HepG2 (cell line): ENCODE data around the gene RASA2. TPM values are rescaled to one million over a fixed set of nuclear protein-coding genes. Genes with fewer than 3 reads are reported as not detected.

Source experiments
- ATAC-seq: fragments of 200-7000 bp; cut with Tn5 transposase; 3 replicates; pipeline ENCODE4 v1.9.1; 2020; ENCODE audit warnings: mild to moderate bottlenecking, moderate library complexity
- BruUV-seq: library from RNA; stranded (reverse); fragments of 400-500 nt; replicated peaks from 2 replicates; lab custom pipeline; 2021; lab: Mats Ljungman, UMichigan
- CTCF ChIA-PET: fragments of 300-600 bp; formaldehyde crosslinking; extraction: SDS; loops from one replicate; lab custom pipeline; 2021; ENCODE audit warnings: low total read pairs, inconsistent platforms, low intra/inter-chr PET ratio; lab: Yijun Ruan, JAX
- POLR2A ChIA-PET: fragments of 350-600 bp; sonication (Branson Sonifier 250); formaldehyde crosslinking; loops from one replicate; lab custom pipeline; 2020; ENCODE audit warnings: antibody characterized with exemption, inconsistent platforms; lab: Yijun Ruan, JAX
- DNase-seq: peaks from one replicate; pipeline ENCODE4 v3.0.0-alpha.2; 2015; ENCODE audit warnings: low spot score
- FAIRE-seq: peaks from 3 replicates; lab custom pipeline; 2011; peaks lifted over from hg19 to GRCh38; lab: Jason Lieb, UNC
- H2AFZ ChIP-seq: one replicate; pipeline ENCODE4 v1.6.1; 2011; ENCODE audit warnings: low read length, inconsistent platforms
- H3K27ac ChIP-seq: fragments of 300-600 bp; 3 replicates; pipeline ENCODE4 v1.8.0; 2011; ENCODE audit warnings: mixed run types, mild to moderate bottlenecking, mixed read lengths, low read length, inconsistent platforms; ENCODE audit not compliant: insufficient read depth; ENCODE audit errors: extremely low read length
- H3K27me3 ChIP-seq, 2 experiments: fragments of 200-600 bp in 1 of 2; 2 replicates in 1 of 2; 3 replicates in 1 of 2; pipeline versions ENCODE4 v1.6.0 to v1.8.0; 2011; ENCODE audit warnings: low read length in 2 of 2, mild to moderate bottlenecking in 2 of 2, moderate library complexity in 2 of 2, inconsistent platforms in 1 of 2; ENCODE audit not compliant: insufficient read depth in 2 of 2, control insufficient read depth in 1 of 2
- H3K36me3 ChIP-seq, 2 experiments: fragments of 200-600 bp in 1 of 2; replicated peaks in 1 of 2; 2 replicates in 1 of 2; 3 replicates in 1 of 2; pipeline versions ENCODE4 v1.5.1 to v1.8.0; 2011; ENCODE audit warnings: low read length in 2 of 2, inconsistent platforms in 1 of 2; ENCODE audit not compliant: insufficient read depth in 2 of 2, control insufficient read depth in 1 of 2
- H3K4me1 ChIP-seq: 2 replicates; pipeline ENCODE4 v1.5.1; 2012; ENCODE audit warnings: low read length, inconsistent platforms; ENCODE audit not compliant: insufficient read depth
- H3K4me2 ChIP-seq: 2 replicates; pipeline ENCODE4 v1.6.0; 2011; ENCODE audit warnings: low read depth, low read length, inconsistent platforms
- H3K4me3 ChIP-seq, 3 experiments: fragments of 200-600 bp in 1 of 3; sonication (generic), shearing (Covaris generic) in 1 of 3; replicated peaks in 1 of 3; 2 replicates each; pipeline ENCODE4 v1.5.1; 2011 to 2016; ENCODE audit warnings: low read length in 3 of 3, inconsistent platforms in 2 of 3, low read depth in 2 of 3, mild to moderate bottlenecking in 2 of 3, control low read depth in 1 of 3, mixed read lengths in 1 of 3; ENCODE audit not compliant: insufficient read depth in 1 of 3
- H3K79me2 ChIP-seq: one replicate; pipeline ENCODE4 v1.6.1; 2011; ENCODE audit warnings: low read length, inconsistent platforms; ENCODE audit not compliant: insufficient read depth
- H3K9ac ChIP-seq: 2 replicates; pipeline ENCODE4 v1.6.0; 2011; ENCODE audit warnings: mild to moderate bottlenecking, low read depth, low read length, inconsistent platforms; ENCODE audit not compliant: insufficient read depth
- H3K9me3 ChIP-seq: 2 replicates; pipeline ENCODE4 v1.5.1; 2012; ENCODE audit warnings: mild to moderate bottlenecking, low read length
- H4K20me1 ChIP-seq: 2 replicates; pipeline ENCODE4 v1.6.0; 2011; ENCODE audit warnings: inconsistent platforms, mild to moderate bottlenecking, low read length, moderate library complexity; ENCODE audit not compliant: insufficient read depth
- ARNT2 ChIP-seq: sonication (generic); formaldehyde crosslinking; IDR thresholded peaks from 2 replicates; pipeline ENCODE4 v1.8.0; 2022; ENCODE audit warnings: mild to moderate bottlenecking, low read depth, missing genetic modification reagents, moderate library complexity
- E2F1 ChIP-seq: sonication (generic); formaldehyde crosslinking; IDR thresholded peaks from 2 replicates; pipeline ENCODE4 v1.5.0; 2020; ENCODE audit warnings: missing genetic modification reagents
- ELF3 ChIP-seq: IDR thresholded peaks from 2 replicates; pipeline ENCODE4 v1.6.1; 2016; ENCODE audit warnings: missing genetic modification reagents, missing compliant biosample characterization
- EP300 ChIP-seq, 3 experiments: sonication (generic) in 1 of 3; formaldehyde crosslinking in 1 of 3; IDR thresholded peaks; 2 replicates each; pipeline versions ENCODE4 v1.5.1 to v1.6.1; 2011 to 2020; ENCODE audit warnings: low read depth in 2 of 3, low read length in 2 of 3, borderline replicate concordance in 1 of 3, improper control_type of control experiment in 1 of 3, mild to moderate bottlenecking in 1 of 3, missing genetic modification reagents in 1 of 3, moderate library complexity in 1 of 3
- FOSL1 ChIP-seq: sonication (generic); formaldehyde crosslinking; IDR thresholded peaks from 2 replicates; pipeline ENCODE4 v1.9.0; 2021; ENCODE audit warnings: missing genetic modification reagents, borderline replicate concordance
- FOXK2 ChIP-seq: fragments of 450-650 bp; IDR thresholded peaks from 2 replicates; pipeline ENCODE4 v1.6.1; 2016
- HNF4A ChIP-seq: sonication (generic); formaldehyde crosslinking; IDR thresholded peaks from 2 replicates; pipeline ENCODE4 v1.4.0; 2020; ENCODE audit warnings: missing genetic modification reagents
- JUND ChIP-seq: sonication (generic); formaldehyde crosslinking; IDR thresholded peaks from 2 replicates; pipeline ENCODE4 v1.8.0; 2022; ENCODE audit warnings: mild to moderate bottlenecking, missing genetic modification reagents
- KDM5B ChIP-seq: sonication (generic); formaldehyde crosslinking; IDR thresholded peaks from 2 replicates; pipeline ENCODE4 v1.4.0; 2020; ENCODE audit warnings: missing genetic modification reagents, mild to moderate bottlenecking, borderline replicate concordance
- MTF1 ChIP-seq: sonication (generic); formaldehyde crosslinking; IDR thresholded peaks from 2 replicates; pipeline ENCODE4 v1.5.0; 2020; ENCODE audit warnings: missing genetic modification reagents
- MXI1 ChIP-seq: IDR thresholded peaks from 3 replicates; pipeline ENCODE4 v1.6.1; 2012; ENCODE audit warnings: low read depth, low read length, inconsistent platforms, borderline replicate concordance
- PHF20 ChIP-seq: sonication (generic); formaldehyde crosslinking; IDR thresholded peaks from 2 replicates; pipeline ENCODE4 v1.5.0; 2020; ENCODE audit warnings: mild to moderate bottlenecking, missing genetic modification reagents
- RXRB ChIP-seq: IDR thresholded peaks from 2 replicates; pipeline ENCODE4 v1.6.1; 2016; ENCODE audit warnings: borderline replicate concordance, missing genetic modification reagents, missing compliant biosample characterization
- ZNF256 ChIP-seq: sonication (generic); formaldehyde crosslinking; conservative IDR thresholded peaks from 2 replicates; pipeline ENCODE4 v1.4.0; 2020; ENCODE audit warnings: missing genetic modification reagents
- ZNF597 ChIP-seq: sonication (generic); formaldehyde crosslinking; IDR thresholded peaks from 2 replicates; pipeline ENCODE4 v1.5.0; 2020; ENCODE audit warnings: missing genetic modification reagents
- ZNF672 ChIP-seq: sonication (generic); formaldehyde crosslinking; IDR thresholded peaks from 2 replicates; pipeline ENCODE4 v1.8.1; 2022; ENCODE audit warnings: missing genetic modification reagents
- ZNF7 ChIP-seq: IDR thresholded peaks from 2 replicates; pipeline ENCODE4 v1.6.1; 2016; ENCODE audit warnings: missing biosample characterization, missing genetic modification reagents
- ZNF790 ChIP-seq: sonication (generic); formaldehyde crosslinking; IDR thresholded peaks from 2 replicates; pipeline ENCODE4 v1.8.0; 2022; ENCODE audit warnings: missing genetic modification reagents, mild to moderate bottlenecking, borderline replicate concordance
- WGBS: methylation state at CpG from one replicate; pipeline ENCODE4 v1.1.6; 2017; ENCODE audit warnings: low lambda C conversion rate; 5-methylcytosine and 5-hydroxymethylcytosine counted together
- in situ Hi-C: cut with HindIII; loops from 2 replicates; pipeline ENCODE4 v1.10.0; 2017; ENCODE audit warnings: low pct_unique_long_range_greater_than_20kb; ENCODE audit not compliant: extremely low pct_ligation_motif_present
- intact Hi-C: fragments of 100-400 bp; cut with micrococcal nuclease; formaldehyde crosslinking; loops from one replicate; pipeline ENCODE4 v1.10.0; 2022; ENCODE audit not compliant: unreplicated experiment
- polyA plus RNA-seq, 8 experiments: library from polyadenylated mRNA; depleted of rRNA in 3 of 8; stranded (reverse) in 7 of 8; unstranded in 1 of 8; fragments of >200 nt; fragmentation: Illumina TruSeq in 4 of 8; extraction: Trizol in 4 of 8; gene quantifications; 2 replicates each; pipeline versions ENCODE4 v1.2.1 to v1.2.3, GENCODE V29; 2011 to 2016; ENCODE audit warnings: low read depth in 4 of 8, missing spikeins in 1 of 8, mixed read lengths in 1 of 8; ENCODE audit not compliant: insufficient read depth in 1 of 8
- total RNA-seq, 5 experiments: library from RNA; depleted of rRNA; stranded (reverse); fragments of >200 nt; fragmentation: Illumina TruSeq; extraction: Trizol; gene quantifications; 2 replicates each; pipeline ENCODE4 v1.2.3, GENCODE V29; 2016; ENCODE audit warnings: low read depth in 1 of 5
- TF ChIP-seq, protein P1 (sequence below): IDR thresholded peaks from 2 replicates; pipeline ENCODE4 v1.6.1; 2016

RASA2 gene
- total and polyA plus RNA-seq, 2 of the 13 experiments (the other 11 are each of a cell fraction or from before 2014, with no cell fraction given) = 5.4 to 8.5 TPM

DNA sequence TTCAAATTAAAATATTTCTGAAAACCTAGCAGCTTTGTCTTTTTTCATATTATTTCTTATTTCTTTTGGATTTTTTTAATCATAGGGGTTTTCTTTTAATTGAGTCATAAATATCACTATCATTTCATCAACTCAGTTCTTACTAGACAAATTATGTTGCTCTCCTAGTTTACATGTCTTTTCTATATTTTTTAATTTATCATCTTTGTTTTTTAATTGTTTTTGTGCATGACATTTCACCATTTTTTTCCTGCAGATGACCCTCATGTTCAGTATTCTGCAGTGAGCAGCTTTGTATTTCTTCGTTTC is 89.9 kb downstream of the RASA2 start:
- WGBS = 100% methylated on average over 1 of the region's 1 CpG
- Histone ChIP-seq H3K9me3 (no peaks in the 10 kb centered on the region), H3K4me1 (no peaks in the 10 kb centered on the region), H3K27ac (no peak overlapping the region), H3K4me3 (no peak overlapping the region), H3K4me2 (no peak overlapping the region), H4K20me1 (no peaks in the 10 kb centered on the region), H2AFZ (no peak overlapping the region), H3K36me3 (peaks cover 11 to 45% of the 10 kb centered on the region in 2 experiments), H3K9ac (no peak overlapping the region), H3K79me2 (no peaks in the 10 kb centered on the region), H3K27me3 (no peaks in the 10 kb centered on the region)
- no peak for FAIRE-seq
- ChIA-PET POLR2A (no interaction called here), CTCF (interaction anchor here (2.4 kb wide), 1 partner anchor 336 kb away, joined by 12 read pairs; no protein-coding TSS in a partner anchor)
- no peak for ATAC-seq
- BruUV-seq = no TSS peak
- no peak for TF ChIP-seq HNF4A (CRISPR knock-in tag)
- no peak for TF ChIP-seq JUND (CRISPR knock-in tag)
- TF ChIP-seq, protein P1, sequence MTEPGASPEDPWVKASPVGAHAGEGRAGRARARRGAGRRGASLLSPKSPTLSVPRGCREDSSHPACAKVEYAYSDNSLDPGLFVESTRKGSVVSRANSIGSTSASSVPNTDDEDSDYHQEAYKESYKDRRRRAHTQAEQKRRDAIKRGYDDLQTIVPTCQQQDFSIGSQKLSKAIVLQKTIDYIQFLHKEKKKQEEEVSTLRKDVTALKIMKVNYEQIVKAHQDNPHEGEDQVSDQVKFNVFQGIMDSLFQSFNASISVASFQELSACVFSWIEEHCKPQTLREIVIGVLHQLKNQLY (CRISPR knock-in tag) = no peak
- no peak for TF ChIP-seq KDM5B (CRISPR knock-in tag)
- no peak for TF ChIP-seq PHF20 (CRISPR knock-in tag)
- TF ChIP-seq ZNF672 (CRISPR knock-in tag) = no peak
- no peak for TF ChIP-seq EP300 (IDR thresholded peaks at IDR 0.05; ENCODE audit: low read depth in 2 of 2, low read length in 2 of 2)
- TF ChIP-seq EP300 (CRISPR knock-in tag; IDR thresholded peaks at IDR 0.05; ENCODE audit: borderline replicate concordance) = no peak
- TF ChIP-seq ZNF597 (CRISPR knock-in tag) = no peak
- TF ChIP-seq FOXK2 = no peak
- TF ChIP-seq FOSL1 (CRISPR knock-in tag) = no peak
- TF ChIP-seq ZNF7 (CRISPR knock-in tag) = no peak
- no peak for TF ChIP-seq MTF1
- TF ChIP-seq ELF3 (CRISPR knock-in tag) = no peak
- no peak for TF ChIP-seq MXI1
- no peak for TF ChIP-seq ARNT2 (CRISPR knock-in tag)
- TF ChIP-seq RXRB (CRISPR knock-in tag) = no peak
- no peak for TF ChIP-seq ZNF256 (CRISPR knock-in tag)
- TF ChIP-seq ZNF790 (CRISPR knock-in tag) = no peak
- no peak for TF ChIP-seq E2F1
- in situ Hi-C loops = no loop called here
- DNase-seq = no peak
- intact Hi-C loops = loop anchor here (1.0 to 5.0 kb wide), 2 partner anchors 71 to 337 kb away; no protein-coding TSS in a partner anchor
